Activated naive CD4-positive, alpha-beta T cell treated with anti-CD3 and anti-CD28 coated beads, Interleukin-2, amount 10 ng/mL, durations not matched to agents 5 hours and 36 hours (primary cell): ENCODE results near the gene HOXB6. TPM values are rescaled to one million over a fixed set of nuclear protein-coding genes. Genes with fewer than 3 reads are reported as not detected.

Experiments used
- microRNA-seq: library from miRNA; unstranded; fragments of <30 nt; microRNA quantifications from one replicate; pipeline ENCODE4 v1.2.0, GENCODE V29; 2022; ENCODE audit warnings: borderline microRNAs expressed, borderline replicate concordance
- total RNA-seq, 2 experiments: library from RNA; stranded (reverse); gene quantifications; one replicate each; pipeline ENCODE4 v1.2.3, GENCODE V29; 2021

HOXB6 gene
- total RNA-seq = not detected

DNA sequence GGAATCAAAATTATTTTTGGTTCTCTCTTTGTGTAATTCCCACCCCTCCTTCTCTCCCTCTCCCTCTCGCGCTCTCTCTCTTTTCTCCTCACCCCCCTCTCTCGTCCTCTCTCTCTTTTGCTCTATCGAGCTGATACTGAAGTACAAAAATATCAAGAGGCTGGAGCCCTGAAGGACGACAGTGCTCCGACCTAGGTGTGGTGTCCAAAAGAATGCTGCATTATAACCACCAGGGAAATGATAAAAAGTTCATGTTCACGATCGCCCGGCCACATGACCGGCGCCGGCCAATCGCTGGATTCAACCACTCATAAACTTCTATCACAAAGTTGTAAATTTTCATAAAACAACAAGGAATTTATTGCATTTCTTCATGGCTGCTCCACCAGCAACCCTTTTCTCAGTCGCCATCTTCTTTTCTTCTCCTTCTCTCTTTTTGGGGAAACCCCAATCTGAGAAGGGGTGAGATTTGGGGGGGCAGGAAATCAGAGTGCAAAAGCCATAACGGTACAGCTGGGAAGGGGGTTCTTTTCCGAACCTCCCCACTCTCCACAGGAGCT lies at the start of gene HOXB6:
TSS of gene HOXB6 (minus strand) at position 217 of the 560 bp plus-strand sequence. CDS start 6,836 bp downstream, outside the sequence.

GRCh38 chr17:48626245-48627117 lies 21.7 kb upstream of the HOXB6 start, which contains the start of gene HOXB9:
TSS of gene HOXB9 (minus strand) at chr17:48626358. CDS start at chr17:48626269, 89 bp downstream.

GRCh38 chr17:48615047-48615962 lies 10.5 kb upstream of the HOXB6 start, which contains the start of gene HOXB8:
TSS of gene HOXB8 (minus strand) at chr17:48615292. CDS start at chr17:48614704, 588 bp downstream.

DNA sequence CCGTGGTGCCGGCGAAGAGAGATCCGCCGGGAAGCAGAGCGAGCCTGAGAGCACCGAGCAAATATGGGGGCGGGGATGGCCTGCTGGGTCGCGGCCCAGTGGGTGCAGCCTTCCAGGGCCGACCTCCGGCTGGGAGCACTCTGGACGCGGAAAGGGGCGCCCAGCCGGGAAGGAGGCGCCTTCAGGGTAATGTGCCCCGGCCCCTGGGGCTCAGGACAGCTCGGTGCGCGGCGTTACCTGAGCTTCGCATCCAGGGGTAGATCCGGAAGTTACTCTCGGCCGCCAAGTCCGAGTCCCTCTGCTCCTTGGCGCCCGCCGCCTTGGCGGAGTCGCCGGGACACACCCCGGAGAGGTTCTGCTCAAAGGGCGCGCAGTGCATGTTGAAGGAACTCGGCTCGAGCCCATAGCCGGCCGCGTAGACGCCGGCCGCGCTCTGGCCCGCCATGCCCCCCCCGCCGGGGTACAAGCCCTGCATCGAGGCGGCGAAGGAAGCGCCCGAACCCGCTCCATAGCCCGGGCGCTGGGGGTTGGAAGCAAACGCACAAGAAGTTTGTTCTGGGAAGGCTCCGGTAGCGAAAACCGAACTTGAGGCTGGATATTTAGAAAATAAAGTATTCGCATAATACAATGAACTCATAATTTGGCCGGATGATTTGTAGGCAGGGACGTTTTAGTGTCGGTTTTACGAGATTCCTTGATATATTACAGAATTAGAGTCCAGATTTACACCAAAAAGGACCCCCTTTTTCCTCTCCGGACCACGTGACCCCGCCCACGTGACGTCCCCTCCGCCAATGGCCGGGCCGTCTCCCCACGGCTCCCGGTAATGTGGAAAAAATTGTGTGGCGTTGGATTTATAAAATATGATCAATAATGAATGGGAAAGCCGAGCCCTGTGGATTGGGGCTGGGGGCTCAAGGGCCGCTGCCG lies 5.8 kb upstream of the HOXB6 start, which contains the start of gene HOXB7:
TSS of gene HOXB7 (minus strand) at position 736 of the 930 bp plus-strand sequence. CDS start at position 637, 99 bp downstream.

GRCh38 chr17:48593126-48593829 lies 11.5 kb downstream of the HOXB6 start, which contains the start of gene HOXB5:
TSS of gene HOXB5 (minus strand) at chr17:48593779. CDS start at chr17:48593682, 97 bp downstream.

DNA sequence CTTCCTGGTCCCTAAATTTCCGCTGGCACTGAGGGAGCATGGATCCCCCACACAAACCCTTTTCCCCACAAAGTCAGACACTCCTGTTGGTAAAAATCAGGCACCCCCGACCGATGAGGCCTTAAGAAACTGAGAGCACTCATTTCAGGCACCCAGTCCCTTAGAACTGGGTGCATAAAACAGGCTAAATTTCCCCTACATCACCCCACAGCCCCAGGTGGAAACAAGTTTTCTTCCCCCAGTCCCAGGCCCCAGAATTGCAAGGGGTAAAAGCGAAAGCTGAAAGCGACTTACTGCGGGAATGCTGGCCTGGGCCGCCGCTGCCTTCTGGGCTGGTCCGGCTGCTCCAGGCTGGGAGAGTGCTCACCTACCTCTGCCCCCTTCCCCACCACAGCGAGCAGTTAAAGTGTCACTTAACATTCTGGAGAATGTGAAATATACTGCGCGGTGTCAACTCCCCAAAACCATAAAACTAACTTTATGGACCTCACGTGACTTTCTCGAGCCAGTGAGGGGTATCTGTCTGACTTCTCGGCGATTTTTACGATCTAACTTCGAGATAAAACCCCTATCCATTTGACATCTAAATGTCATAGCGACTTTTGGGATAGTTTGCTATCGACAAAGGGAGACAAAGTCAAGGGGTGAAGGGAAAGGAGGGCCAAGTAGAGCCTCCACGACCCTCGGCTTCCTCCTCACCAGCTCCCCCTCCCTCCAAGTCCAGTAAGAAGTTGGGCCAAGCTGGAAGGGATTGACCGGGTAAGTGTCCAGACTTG lies 14.8 kb downstream of the HOXB6 start, which contains the start of gene HOXB3:
TSS of gene HOXB3 (minus strand) at position 411 of the 776 bp plus-strand sequence. CDS start 37,767 bp downstream, outside the sequence.

GRCh38 chr17:48577946-48578615 lies 26.7 kb downstream of the HOXB6 start, which contains the start of gene HOXB4:
TSS of gene HOXB4 (minus strand) at chr17:48578350. CDS start at chr17:48578319, 31 bp downstream.

Small RNAs within 50 kb of the gene (microRNA-seq; reads per million reads assigned to microRNA genes)
- gene MIR196A1 = not detected

Other genes starting within 250 kb of the HOXB6 start
- 100 to 1,000 TPM; 136 to 139 TPM for gene SKAP1, start 174.8 kb downstream of the HOXB6 start, total RNA-seq
- gene HOXB1, start 74.0 kb downstream of the HOXB6 start, total RNA-seq = not detected
- 10 to 100 TPM; 21.5 to 22.2 TPM for gene HOXB2, start 59.9 kb downstream of the HOXB6 start, total RNA-seq
- 1 to 10 TPM; 4.7 to 5.2 TPM for gene HOXB4, start 26.6 kb downstream of the HOXB6 start, total RNA-seq
- gene HOXB3, start 14.7 kb downstream of the HOXB6 start, total RNA-seq = 1 to 10 TPM; 9.2 to 9.7 TPM
- not detected for gene HOXB5, start 11.2 kb downstream of the HOXB6 start, total RNA-seq
- gene HOXB7, start 6.0 kb upstream of the HOXB6 start, total RNA-seq = under 1 TPM; 0.48 to 0.58 TPM
- not detected for gene HOXB8, start 10.3 kb upstream of the HOXB6 start, total RNA-seq
- under 1 TPM in 1 of 2 experiments, not detected in 1; 0.10 TPM for gene HOXB9, start 21.4 kb upstream of the HOXB6 start, total RNA-seq
- not detected for gene PRAC1, start 117.5 kb upstream of the HOXB6 start, total RNA-seq
- gene PRAC2, start 118.2 kb upstream of the HOXB6 start, total RNA-seq = not detected
- not detected for gene HOXB13, start 123.8 kb upstream of the HOXB6 start, total RNA-seq
- not detected for gene TTLL6, start 212.2 kb upstream of the HOXB6 start, total RNA-seq
- 100 to 1,000 TPM; 174 to 179 TPM for gene CALCOCO2, start 226.0 kb upstream of the HOXB6 start, total RNA-seq